ENCODE data around the gene KRTAP4-12.
"Not testable (repeated sequence)": the region's sequence is repeated elsewhere in the genome, so short reads cannot be mapped to it uniquely, and the experiment has no call there.

Gene KRTAP4-12

GRCh38 chr17:41096055-41096454, 27.9 kb downstream of the KRTAP4-12 start:
- no peak for DNase-seq (ENCODE audit: low read depth in 2 of 2)

GRCh38 chr17:41088760-41089352, 35.1 kb downstream of the KRTAP4-12 start:
- not testable (repeated sequence) for DNase-seq (ENCODE audit: low read depth in 2 of 2)

GRCh38 chr17:41084100-41084856, 39.7 kb downstream of the KRTAP4-12 start, which contains the start of gene KRTAP4-7:
KRTAP4-7 (plus strand) TSS chr17:41084150; CDS start chr17:41084207, 57 bp downstream.
- not testable (repeated sequence) for DNase-seq (ENCODE audit: low read depth in 2 of 2)

DNA sequence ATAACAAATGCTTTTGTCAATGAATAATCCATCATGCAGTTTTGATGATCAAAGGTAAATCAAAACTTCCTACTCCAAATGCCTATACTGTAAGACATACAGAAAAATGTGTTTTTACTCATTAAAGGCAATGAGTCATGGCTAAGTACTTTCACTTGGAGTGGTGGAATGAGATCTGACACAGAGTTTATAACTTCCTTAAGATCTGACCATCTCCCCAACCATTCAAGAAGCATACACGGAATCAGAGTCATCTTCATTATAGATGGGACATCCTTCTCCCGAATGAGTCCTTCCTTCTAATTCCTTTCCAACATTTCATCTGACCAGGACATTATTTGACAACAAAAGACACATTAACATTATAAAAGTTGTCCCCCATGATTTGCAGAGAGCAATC, 40.6 kb downstream of the KRTAP4-12 start:
- DNase-seq (ENCODE audit: low read depth in 2 of 2), result not testable (repeated sequence)

DNA sequence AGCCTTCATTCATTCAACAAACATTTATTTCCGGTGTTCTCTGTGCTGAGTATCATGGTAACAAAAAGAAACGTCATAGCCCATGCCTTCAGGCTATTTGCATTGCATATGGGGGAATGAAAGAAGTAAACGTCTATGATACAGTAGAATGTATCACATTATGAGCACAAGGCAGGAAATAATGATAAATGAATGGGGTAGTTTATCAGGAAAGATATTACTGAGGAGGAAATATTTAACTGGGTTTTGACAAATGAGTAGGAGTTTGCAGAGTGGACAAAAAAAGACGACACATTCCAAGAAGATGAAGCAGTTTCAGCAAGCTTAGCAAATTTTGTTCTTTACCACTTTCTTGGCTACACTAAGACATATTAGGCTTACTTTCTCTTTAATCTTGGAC, 41.4 kb downstream of the KRTAP4-12 start:
- DNase-seq (ENCODE audit: low read depth in 2 of 2), result no peak

DNA sequence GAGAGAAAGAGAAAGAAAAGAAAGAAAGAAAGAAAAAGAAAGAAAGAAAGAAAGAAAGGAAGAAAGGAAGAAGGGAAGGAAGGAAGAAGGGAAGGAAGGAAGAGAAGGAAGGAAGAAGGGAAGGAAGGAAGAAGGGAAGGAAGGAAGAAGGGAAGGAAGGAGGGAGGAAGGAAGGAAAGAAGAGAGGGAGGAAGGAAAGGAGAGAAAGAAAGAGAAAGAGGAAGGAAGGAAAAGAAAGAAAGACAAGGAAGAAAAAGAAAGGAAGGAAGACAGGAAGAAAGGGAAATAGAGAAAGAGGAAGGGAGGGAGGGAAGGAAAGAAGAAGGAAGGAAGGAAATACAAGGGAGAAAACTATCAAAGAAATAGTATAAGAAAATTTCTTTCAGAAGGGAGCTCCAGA, 47.2 kb downstream of the KRTAP4-12 start:
- no peak for DNase-seq (ENCODE audit: low read depth in 2 of 2)

- no peak for DNase-seq (ENCODE audit: low read depth in 2 of 2)
These were observed 50.3 kb downstream of the KRTAP4-12 start for GRCh38 chr17:41073676-41074075.

Data from activated CD8-positive, alpha-beta memory T cell treated with anti-CD3 and anti-CD28 coated beads for 4 hours (primary cell).